ENCODE results near the gene ADAM29. TPM values are rescaled to one million over a fixed set of nuclear protein-coding genes. Genes with fewer than 3 reads are reported as not detected.
"Not testable (repeated sequence)": the region's sequence is repeated elsewhere in the genome, so short reads cannot be mapped to it uniquely, and the experiment has no call there.

Gene ADAM29
- total RNA-seq = not detected

DNA sequence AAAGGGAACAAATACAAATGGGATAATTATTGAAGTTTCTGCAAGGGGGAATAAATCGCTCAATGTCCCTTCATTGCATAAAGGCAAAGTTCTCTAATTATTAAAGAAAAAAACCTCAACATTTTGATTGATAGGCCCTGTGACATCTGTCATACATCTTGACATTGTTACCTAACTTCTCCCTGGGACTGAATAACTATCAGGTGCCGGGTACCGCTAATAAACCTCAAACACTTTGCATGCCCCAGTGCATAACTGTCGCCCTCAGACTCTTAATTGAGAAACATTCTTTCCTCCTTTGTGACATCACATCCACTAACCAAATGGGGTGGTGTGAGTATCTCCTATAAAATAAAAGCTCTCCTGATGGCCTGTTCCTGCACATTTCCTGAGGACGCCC lies at the start of gene ADAM29:
Gene ADAM29, plus strand, starts transcription at position 301 of the 400 bp plus-strand sequence. CDS start 57,168 bp downstream, outside the sequence.
- no peak for DNase-seq
- Histone ChIP-seq H3K27ac (no peak within 1 kb of the TSS), H3K4me3 (no peak within 1 kb of the TSS), H3K27me3 (no peaks in the 10 kb centered on the region), H3K4me1 (no peaks in the 10 kb centered on the region), H3K36me3 (no peaks in the 10 kb centered on the region), H3K9me3 (no peaks in the 10 kb centered on the region)
- in situ Hi-C loops (cut with MboI; ENCODE audit: low sequenced_read_pairs in 4 of 4) = no loop called here
- no peak for TF ChIP-seq POLR2A (IDR thresholded peaks at IDR 0.05)
- TF ChIP-seq, protein P1, sequence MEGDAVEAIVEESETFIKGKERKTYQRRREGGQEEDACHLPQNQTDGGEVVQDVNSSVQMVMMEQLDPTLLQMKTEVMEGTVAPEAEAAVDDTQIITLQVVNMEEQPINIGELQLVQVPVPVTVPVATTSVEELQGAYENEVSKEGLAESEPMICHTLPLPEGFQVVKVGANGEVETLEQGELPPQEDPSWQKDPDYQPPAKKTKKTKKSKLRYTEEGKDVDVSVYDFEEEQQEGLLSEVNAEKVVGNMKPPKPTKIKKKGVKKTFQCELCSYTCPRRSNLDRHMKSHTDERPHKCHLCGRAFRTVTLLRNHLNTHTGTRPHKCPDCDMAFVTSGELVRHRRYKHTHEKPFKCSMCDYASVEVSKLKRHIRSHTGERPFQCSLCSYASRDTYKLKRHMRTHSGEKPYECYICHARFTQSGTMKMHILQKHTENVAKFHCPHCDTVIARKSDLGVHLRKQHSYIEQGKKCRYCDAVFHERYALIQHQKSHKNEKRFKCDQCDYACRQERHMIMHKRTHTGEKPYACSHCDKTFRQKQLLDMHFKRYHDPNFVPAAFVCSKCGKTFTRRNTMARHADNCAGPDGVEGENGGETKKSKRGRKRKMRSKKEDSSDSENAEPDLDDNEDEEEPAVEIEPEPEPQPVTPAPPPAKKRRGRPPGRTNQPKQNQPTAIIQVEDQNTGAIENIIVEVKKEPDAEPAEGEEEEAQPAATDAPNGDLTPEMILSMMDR (IDR thresholded peaks at IDR 0.05 in 4 of 5, conservative IDR thresholded peaks at IDR 0.05 in 1 of 5) = no peak
- no peak for ATAC-seq
- intact Hi-C loops (cut with DNase I; ENCODE audit: low total_unique reads) = no loop called here

DNA sequence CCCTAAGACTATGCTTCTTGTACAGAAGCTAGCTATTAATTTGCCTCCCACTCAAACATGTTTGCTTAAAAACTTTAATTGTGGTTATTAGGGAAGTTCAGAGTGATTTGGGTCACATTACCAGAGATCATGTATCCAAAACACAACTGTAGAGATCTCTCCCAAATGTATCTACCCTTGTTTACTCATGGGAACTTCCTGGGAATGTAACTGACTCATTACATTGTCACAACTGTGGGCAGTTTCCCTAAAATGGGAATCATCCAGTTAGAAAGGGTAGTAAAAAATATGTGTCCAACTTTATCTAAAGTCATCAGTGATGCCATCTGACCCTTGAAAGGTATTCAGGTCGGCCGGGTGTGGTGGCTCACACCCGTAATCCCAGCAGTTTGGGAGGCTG lies 48.8 kb upstream of the ADAM29 start:
- H3K27me3 ChIP-seq = no peaks in the 10 kb centered on the region
- TF ChIP-seq POLR2A (IDR thresholded peaks at IDR 0.05) = no peak
- TF ChIP-seq, protein P1 (IDR thresholded peaks at IDR 0.05 in 4 of 5, conservative IDR thresholded peaks at IDR 0.05 in 1 of 5) = no peak
- no peaks in the 10 kb centered on the region for H3K36me3 ChIP-seq
- intact Hi-C loops (cut with DNase I; ENCODE audit: low total_unique reads) = no loop called here
- ATAC-seq = no peak
- DNase-seq = no peak
- no peaks in the 10 kb centered on the region for H3K9me3 ChIP-seq
- H3K4me3 ChIP-seq = no peak overlapping the region
- H3K4me1 ChIP-seq = no peaks in the 10 kb centered on the region
- in situ Hi-C loops (cut with MboI; ENCODE audit: low sequenced_read_pairs in 4 of 4) = no loop called here
- no peak overlapping the region for H3K27ac ChIP-seq

DNA sequence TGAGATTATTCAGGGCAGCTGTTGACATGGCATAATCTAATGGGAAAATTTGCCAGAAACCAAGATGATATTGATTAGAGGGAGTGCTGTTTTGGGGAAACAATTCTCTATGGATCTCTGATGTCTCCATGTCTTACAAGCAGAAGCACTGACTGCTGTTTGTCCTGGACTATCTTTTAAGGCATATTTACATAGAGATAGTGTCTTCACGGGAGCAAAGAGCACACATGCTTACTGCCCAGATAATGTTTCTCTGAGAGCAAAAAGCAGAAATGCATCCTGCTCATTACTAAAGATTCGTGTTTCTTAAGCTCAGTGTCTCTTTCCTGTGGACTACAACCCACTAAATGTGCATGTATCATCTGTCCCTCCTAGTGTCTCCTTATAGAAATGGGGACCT lies 47.8 kb upstream of the ADAM29 start:
- Histone ChIP-seq H3K36me3 (no peaks in the 10 kb centered on the region), H3K9me3 (no peaks in the 10 kb centered on the region), H3K27me3 (no peaks in the 10 kb centered on the region), H3K4me1 (no peaks in the 10 kb centered on the region), H3K4me3 (no peak overlapping the region), H3K27ac (no peak overlapping the region)
- intact Hi-C loops (cut with DNase I; ENCODE audit: low total_unique reads) = no loop called here
- no peak for TF ChIP-seq POLR2A (IDR thresholded peaks at IDR 0.05)
- TF ChIP-seq, protein P1 (IDR thresholded peaks at IDR 0.05 in 4 of 5, conservative IDR thresholded peaks at IDR 0.05 in 1 of 5) = no peak
- no peak for DNase-seq
- no peak for ATAC-seq
- in situ Hi-C loops (cut with MboI; ENCODE audit: low sequenced_read_pairs in 4 of 4) = no loop called here

DNA sequence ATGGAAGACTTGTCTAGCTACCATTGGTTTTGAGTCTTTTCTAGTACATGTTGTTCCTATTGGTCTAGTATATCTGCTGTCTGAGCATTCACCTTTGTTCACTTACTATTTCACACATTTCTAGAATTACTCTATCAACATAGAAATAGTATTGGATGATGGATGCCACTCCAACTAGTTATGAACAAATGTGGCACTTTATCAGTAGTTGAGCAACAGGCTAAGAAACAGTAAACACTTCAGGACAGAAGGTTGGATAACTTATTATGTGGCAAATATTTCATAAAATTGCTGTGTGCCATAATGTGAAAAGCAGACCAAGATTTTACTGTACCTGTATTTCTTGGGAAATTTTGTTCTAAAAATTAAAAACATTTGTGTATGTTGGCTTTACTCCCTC lies 46.8 kb upstream of the ADAM29 start:
- Histone ChIP-seq H3K27ac (no peak overlapping the region), H3K27me3 (no peaks in the 10 kb centered on the region), H3K36me3 (no peaks in the 10 kb centered on the region), H3K4me1 (no peaks in the 10 kb centered on the region), H3K4me3 (no peak overlapping the region), H3K9me3 (no peaks in the 10 kb centered on the region)
- DNase-seq (no peak), ATAC-seq (no peak)
- TF ChIP-seq, protein P1 (IDR thresholded peaks at IDR 0.05 in 4 of 5, conservative IDR thresholded peaks at IDR 0.05 in 1 of 5) = no peak
- no peak for TF ChIP-seq POLR2A (IDR thresholded peaks at IDR 0.05)
- intact Hi-C loops (cut with DNase I; ENCODE audit: low total_unique reads) = no loop called here
- in situ Hi-C loops (cut with MboI; ENCODE audit: low sequenced_read_pairs in 4 of 4) = no loop called here

DNA sequence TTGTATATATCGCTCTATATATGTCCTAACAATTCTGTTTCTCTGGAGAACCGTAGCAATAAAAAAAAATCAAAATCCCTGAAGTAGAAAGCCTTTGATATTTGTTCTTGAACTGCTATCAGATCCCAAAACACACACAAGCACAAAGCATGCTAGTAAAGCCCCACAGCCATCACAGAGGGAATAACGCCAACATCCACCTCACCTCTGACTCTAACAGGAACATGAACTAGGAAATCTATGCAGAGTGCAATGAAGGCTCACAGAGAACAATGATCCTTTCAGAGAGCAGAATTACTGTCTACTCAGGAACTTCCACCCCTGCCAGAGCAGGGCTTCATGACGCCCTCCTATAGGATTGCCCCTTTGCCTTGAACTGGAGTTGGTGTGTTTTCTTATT lies 45.0 kb upstream of the ADAM29 start:
- H3K36me3 ChIP-seq; in situ Hi-C loops (cut with MboI; ENCODE audit: low sequenced_read_pairs in 4 of 4); H3K27me3 ChIP-seq; intact Hi-C loops (cut with DNase I; ENCODE audit: low total_unique reads); H3K4me3 ChIP-seq; DNase-seq; ATAC-seq; H3K4me1 ChIP-seq; H3K27ac ChIP-seq; H3K9me3 ChIP-seq: not testable (repeated sequence)

Data from gastrocnemius medialis (tissue), 4 donors.